ENCODE data around the gene RPSA. TPM values are rescaled to one million over a fixed set of nuclear protein-coding genes. Genes with fewer than 3 reads are reported as not detected.

The RPSA gene
- total RNA-seq, 1 experiment from 2014 or later = 2,077 TPM

- no CpG with 5 or more reads among the region's 1 CpG for whole genome bisulfite sequencing (ENCODE audit: extremely low coverage, insufficient read length, low lambda C conversion rate)
- H3K27ac Mint-ChIP-seq = no peak overlapping the region
- no peak overlapping the region for H3K14ac ChIP-seq (ENCODE audit: insufficient read depth, low read length)
These were observed 21.0 kb downstream of the RPSA start for GRCh38 chr3:39427506-39427905.

More at GRCh38 chr3:39427506-39427905, 21.0 kb downstream of the RPSA start:
- H3K4me1 ChIP-seq (ENCODE audit: insufficient read depth, low read length) = no peaks in the 10 kb centered on the region
- no peak overlapping the region for H2BK15ac ChIP-seq (ENCODE audit: low read depth, low read length)
- H4K91ac ChIP-seq (ENCODE audit: insufficient read length, low read depth, low read length) = no peak overlapping the region
- no peak overlapping the region for H4K5ac ChIP-seq (ENCODE audit: insufficient read length, low read depth, low read length)
- no peaks in the 10 kb centered on the region for H3K23me2 ChIP-seq (ENCODE audit: insufficient read length, low read depth, low read length, poor library complexity, severe bottlenecking)
- no peaks in the 10 kb centered on the region for H4K20me1 ChIP-seq (ENCODE audit: control insufficient read depth, insufficient read depth, insufficient read length)
- no peak overlapping the region for H3K56ac ChIP-seq (ENCODE audit: insufficient read length, low read depth, low read length)
- no peaks in the 10 kb centered on the region for H3K79me1 ChIP-seq (ENCODE audit: insufficient read depth, low read depth, low read length, poor library complexity, severe bottlenecking)
- H3K27ac ChIP-seq (ENCODE audit: insufficient read length, low read depth, low read length) = no peak overlapping the region
- H2AK5ac ChIP-seq (ENCODE audit: insufficient read length, low read length) = no peak overlapping the region
- Mint-ChIP-seq H3K9me3 (no peaks in the 10 kb centered on the region), H3K4me1 (no peaks in the 10 kb centered on the region), H3K36me3 (ENCODE audit: insufficient read depth in 1 of 3, low read depth in 3 of 3) (no peaks in the 10 kb centered on the region), H3K4me3 (no peak overlapping the region), H3K27me3 (ENCODE audit: low read depth) (peaks cover 6% of the 10 kb centered on the region)
- H2BK5ac ChIP-seq (ENCODE audit: insufficient read length, low read length) = no peak overlapping the region
- H2BK20ac ChIP-seq (ENCODE audit: low read depth, low read length, poor library complexity, severe bottlenecking) = no peak overlapping the region
- DNase-seq = no peak
- H3K4me2 ChIP-seq (ENCODE audit: insufficient read depth, insufficient read length, low read length) = no peak overlapping the region
- no peak overlapping the region for H2BK120ac ChIP-seq (ENCODE audit: low read depth, low read length, poor library complexity, severe bottlenecking)
- no peak overlapping the region for H3K9ac ChIP-seq (ENCODE audit: extremely low read depth, insufficient read length, low read length)
- H3K4ac ChIP-seq (ENCODE audit: low read depth, low read length) = no peak overlapping the region
- H2AFZ ChIP-seq (ENCODE audit: low read length) = no peak overlapping the region
- H3K23ac ChIP-seq (ENCODE audit: insufficient read length, low read depth, low read length) = no peak overlapping the region
- no peak overlapping the region for H4K8ac ChIP-seq (replicated peaks; ENCODE audit: insufficient read length, low read depth, low read length)
- H3K27me3 ChIP-seq (ENCODE audit: insufficient read depth, low read length) = no peaks in the 10 kb centered on the region
- H3K9me3 ChIP-seq (ENCODE audit: control insufficient read depth, low read depth, low read length) = no peaks in the 10 kb centered on the region
- no peak overlapping the region for H3T11ph ChIP-seq (ENCODE audit: low read length)
- H3K18ac ChIP-seq (ENCODE audit: insufficient read length, low read depth, low read length) = no peak overlapping the region
- TF ChIP-seq CTCF (conservative IDR thresholded peaks at IDR 0.05) = no peak
- H3K79me2 ChIP-seq (ENCODE audit: insufficient read depth, low read length) = no peaks in the 10 kb centered on the region
- H2BK12ac ChIP-seq (ENCODE audit: insufficient read length, low read depth, low read length) = no peak overlapping the region
